Middle frontal gyrus (tissue), 1 donor: ENCODE measurements around the gene IER3.
A peak's percentile ranks its signal among the peaks of the same experiment; 100 is the strongest.

Experiments used
- DNase-seq: peaks from one replicate; pipeline ENCODE4 v3.0.0-alpha.2; 2015; ENCODE audit warnings: low spot score; ENCODE audit errors: extremely low spot score

The IER3 gene

GRCh38 chr6:30744054-30744805 lies at the start of gene IER3:
TSS of gene IER3 (minus strand) at chr6:30744547. CDS start at chr6:30744518, 29 bp downstream.
- DNase-seq, result no peak

- DNase-seq, result no peak
Observed at GRCh38 chr6:30793521-30794194, 49.3 kb upstream of the IER3 start.

GRCh38 chr6:30792786-30793185 lies 48.4 kb upstream of the IER3 start:
- no peak for DNase-seq

GRCh38 chr6:30790724-30791383 lies 46.5 kb upstream of the IER3 start:
- no peak for DNase-seq

GRCh38 chr6:30789606-30790005 lies 45.3 kb upstream of the IER3 start:
- no peak for DNase-seq

- no peak for DNase-seq
Observed at GRCh38 chr6:30787954-30788353, 43.6 kb upstream of the IER3 start.

GRCh38 chr6:30782425-30783014 lies 38.2 kb upstream of the IER3 start:
- DNase-seq, result no peak

- DNase-seq, result peak; percentile 91
Observed at GRCh38 chr6:30781743-30782424, 37.5 kb upstream of the IER3 start.

- DNase-seq, result peak; percentile 3
Observed at GRCh38 chr6:30781395-30781742, 37.0 kb upstream of the IER3 start.

- no peak for DNase-seq
Observed at GRCh38 chr6:30780642-30780920, 36.2 kb upstream of the IER3 start.

- DNase-seq, result no peak
Observed at GRCh38 chr6:30779850-30780641, 35.7 kb upstream of the IER3 start.

- DNase-seq, result no peak
Observed at GRCh38 chr6:30778001-30778635, 33.8 kb upstream of the IER3 start.

GRCh38 chr6:30777155-30777485 lies 32.8 kb upstream of the IER3 start:
- no peak for DNase-seq

- DNase-seq, result no peak
Observed at GRCh38 chr6:30776390-30777154, 32.2 kb upstream of the IER3 start.

GRCh38 chr6:30775104-30775503 lies 30.8 kb upstream of the IER3 start:
- DNase-seq, result no peak

GRCh38 chr6:30774701-30775100 lies 30.4 kb upstream of the IER3 start:
- DNase-seq, result no peak

- no peak for DNase-seq
Observed at GRCh38 chr6:30770592-30770991, 26.2 kb upstream of the IER3 start.

- DNase-seq, result no peak
Observed at GRCh38 chr6:30769853-30770524, 25.6 kb upstream of the IER3 start.

- DNase-seq, result no peak
Observed at GRCh38 chr6:30769088-30769852, 24.9 kb upstream of the IER3 start.
